Fibroblast of lung (primary cell): ENCODE data around the gene FBXL17.

Experiments
- EZH2 ChIP-seq: IDR thresholded peaks from 2 replicates; pipeline ENCODE4 v1.5.1; 2012; ENCODE audit warnings: low read length, control low read depth, mild to moderate bottlenecking; ENCODE audit errors: missing control alignments
- TF ChIP-seq, protein P1 (sequence below), 2 donors: IDR thresholded peaks in 1 of 2; conservative IDR thresholded peaks in 1 of 2; 1 replicate in 1 of 2; 2 replicates in 1 of 2; pipeline ENCODE4 v1.5.1; 2011 to 2012; ENCODE audit warnings: low read length in 2 of 2, control low read depth in 1 of 2, inconsistent platforms in 1 of 2, low read depth in 1 of 2, mild to moderate bottlenecking in 1 of 2

DNA sequence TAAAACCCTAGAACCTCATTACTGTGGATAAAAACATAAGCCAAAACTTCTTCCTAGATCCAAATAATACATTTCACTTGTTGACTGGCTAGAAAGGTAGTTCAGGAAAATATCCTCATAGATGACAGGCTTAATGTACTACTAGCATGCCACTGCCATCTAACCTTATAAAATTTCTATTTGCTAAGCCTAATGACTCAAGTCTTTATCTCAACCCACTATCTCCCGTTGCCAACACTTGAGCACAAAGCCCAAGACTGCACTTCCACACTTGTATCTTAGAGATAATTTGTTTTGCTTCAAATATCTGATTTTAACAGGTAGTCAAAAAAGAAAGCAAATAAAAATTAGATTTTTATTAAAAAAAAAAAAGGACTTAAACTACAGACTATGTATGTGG is 42.7 kb downstream of the FBXL17 start:
- TF ChIP-seq, protein P1, sequence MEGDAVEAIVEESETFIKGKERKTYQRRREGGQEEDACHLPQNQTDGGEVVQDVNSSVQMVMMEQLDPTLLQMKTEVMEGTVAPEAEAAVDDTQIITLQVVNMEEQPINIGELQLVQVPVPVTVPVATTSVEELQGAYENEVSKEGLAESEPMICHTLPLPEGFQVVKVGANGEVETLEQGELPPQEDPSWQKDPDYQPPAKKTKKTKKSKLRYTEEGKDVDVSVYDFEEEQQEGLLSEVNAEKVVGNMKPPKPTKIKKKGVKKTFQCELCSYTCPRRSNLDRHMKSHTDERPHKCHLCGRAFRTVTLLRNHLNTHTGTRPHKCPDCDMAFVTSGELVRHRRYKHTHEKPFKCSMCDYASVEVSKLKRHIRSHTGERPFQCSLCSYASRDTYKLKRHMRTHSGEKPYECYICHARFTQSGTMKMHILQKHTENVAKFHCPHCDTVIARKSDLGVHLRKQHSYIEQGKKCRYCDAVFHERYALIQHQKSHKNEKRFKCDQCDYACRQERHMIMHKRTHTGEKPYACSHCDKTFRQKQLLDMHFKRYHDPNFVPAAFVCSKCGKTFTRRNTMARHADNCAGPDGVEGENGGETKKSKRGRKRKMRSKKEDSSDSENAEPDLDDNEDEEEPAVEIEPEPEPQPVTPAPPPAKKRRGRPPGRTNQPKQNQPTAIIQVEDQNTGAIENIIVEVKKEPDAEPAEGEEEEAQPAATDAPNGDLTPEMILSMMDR (conservative IDR thresholded peaks at IDR 0.05 in 1 of 2, IDR thresholded peaks at IDR 0.05 in 1 of 2; ENCODE audit: low read depth in 1 of 2, low read length in 2 of 2), result no peak
- TF ChIP-seq EZH2, result no peak
